WERI-Rb-1 (cell line): Measurements from ENCODE around the gene DNM1.

ENCODE experiments used
- DNase-seq: peaks from one replicate; pipeline ENCODE4 v3.0.0-alpha.2; 2020
- H3K27ac ChIP-seq: fragments of 250-450 bp; sonication (Bioruptor Pico); 2 replicates; pipeline ENCODE4 v1.5.1; 2020; ENCODE audit warnings: mild to moderate bottlenecking, moderate library complexity
- H3K27me3 ChIP-seq: fragments of 250-450 bp; sonication (Bioruptor Pico); 2 replicates; pipeline ENCODE4 v1.5.1; 2021; ENCODE audit warnings: mild to moderate bottlenecking, low read depth, moderate library complexity; ENCODE audit not compliant: insufficient read depth, severe bottlenecking
- H3K36me3 ChIP-seq: fragments of 250-450 bp; sonication (Bioruptor Pico); 2 replicates; pipeline ENCODE4 v1.5.1; 2020; ENCODE audit warnings: mild to moderate bottlenecking, moderate library complexity
- H3K4me3 ChIP-seq: 2 replicates; pipeline ENCODE4 v1.5.1; 2011; ENCODE audit warnings: low read depth, mild to moderate bottlenecking, control low read depth, low read length
- H3K9me3 ChIP-seq: fragments of 250-450 bp; sonication (Bioruptor Pico); 2 replicates; pipeline ENCODE4 v1.5.1; 2021; ENCODE audit warnings: mild to moderate bottlenecking, moderate library complexity; ENCODE audit not compliant: severe bottlenecking
- TF ChIP-seq, protein P1 (sequence below): IDR thresholded peaks from 2 replicates; pipeline ENCODE4 v1.5.1; 2011; ENCODE audit warnings: low read depth, mild to moderate bottlenecking, control low read depth, inconsistent platforms, low read length

Gene DNM1

DNA sequence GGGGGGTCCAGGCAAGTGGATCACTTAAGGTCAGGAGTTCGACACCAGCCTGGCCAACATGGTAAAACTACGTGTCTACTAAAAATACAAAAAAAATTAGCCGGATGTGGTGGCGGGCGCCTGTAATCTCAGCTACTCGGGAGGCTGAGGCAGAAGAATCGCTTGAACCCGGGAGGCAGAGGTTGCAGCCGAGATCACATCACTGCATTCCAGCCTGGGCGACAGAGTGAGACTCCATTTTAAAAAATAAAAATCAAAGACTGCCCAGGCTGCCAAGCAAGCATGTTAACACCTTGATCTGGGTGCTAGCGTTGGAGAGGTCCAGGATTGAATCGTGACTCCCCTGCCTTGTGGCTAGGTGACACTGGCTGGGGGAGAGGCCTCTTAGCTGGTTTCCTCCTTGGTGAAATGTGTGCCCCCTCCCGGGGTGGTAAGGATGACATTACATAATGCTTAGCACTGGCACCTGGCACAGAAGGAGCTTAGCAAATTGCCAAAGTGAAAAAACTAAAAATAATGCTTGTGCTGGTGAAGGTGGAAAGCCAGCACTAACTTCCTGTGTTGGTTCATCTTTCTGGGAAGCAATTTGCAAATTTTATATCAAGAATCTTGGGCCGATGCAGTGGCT lies 9.6 kb upstream of the DNM1 start:
- Histone ChIP-seq H3K27ac (no peak overlapping the region), H3K4me3 (no peak overlapping the region), H3K27me3 (no peaks in the 10 kb centered on the region), H3K9me3 (no peaks in the 10 kb centered on the region), H3K36me3 (peaks cover 23% of the 10 kb centered on the region)
- DNase-seq: no peak
- TF ChIP-seq, protein P1, sequence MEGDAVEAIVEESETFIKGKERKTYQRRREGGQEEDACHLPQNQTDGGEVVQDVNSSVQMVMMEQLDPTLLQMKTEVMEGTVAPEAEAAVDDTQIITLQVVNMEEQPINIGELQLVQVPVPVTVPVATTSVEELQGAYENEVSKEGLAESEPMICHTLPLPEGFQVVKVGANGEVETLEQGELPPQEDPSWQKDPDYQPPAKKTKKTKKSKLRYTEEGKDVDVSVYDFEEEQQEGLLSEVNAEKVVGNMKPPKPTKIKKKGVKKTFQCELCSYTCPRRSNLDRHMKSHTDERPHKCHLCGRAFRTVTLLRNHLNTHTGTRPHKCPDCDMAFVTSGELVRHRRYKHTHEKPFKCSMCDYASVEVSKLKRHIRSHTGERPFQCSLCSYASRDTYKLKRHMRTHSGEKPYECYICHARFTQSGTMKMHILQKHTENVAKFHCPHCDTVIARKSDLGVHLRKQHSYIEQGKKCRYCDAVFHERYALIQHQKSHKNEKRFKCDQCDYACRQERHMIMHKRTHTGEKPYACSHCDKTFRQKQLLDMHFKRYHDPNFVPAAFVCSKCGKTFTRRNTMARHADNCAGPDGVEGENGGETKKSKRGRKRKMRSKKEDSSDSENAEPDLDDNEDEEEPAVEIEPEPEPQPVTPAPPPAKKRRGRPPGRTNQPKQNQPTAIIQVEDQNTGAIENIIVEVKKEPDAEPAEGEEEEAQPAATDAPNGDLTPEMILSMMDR: no peak

DNA sequence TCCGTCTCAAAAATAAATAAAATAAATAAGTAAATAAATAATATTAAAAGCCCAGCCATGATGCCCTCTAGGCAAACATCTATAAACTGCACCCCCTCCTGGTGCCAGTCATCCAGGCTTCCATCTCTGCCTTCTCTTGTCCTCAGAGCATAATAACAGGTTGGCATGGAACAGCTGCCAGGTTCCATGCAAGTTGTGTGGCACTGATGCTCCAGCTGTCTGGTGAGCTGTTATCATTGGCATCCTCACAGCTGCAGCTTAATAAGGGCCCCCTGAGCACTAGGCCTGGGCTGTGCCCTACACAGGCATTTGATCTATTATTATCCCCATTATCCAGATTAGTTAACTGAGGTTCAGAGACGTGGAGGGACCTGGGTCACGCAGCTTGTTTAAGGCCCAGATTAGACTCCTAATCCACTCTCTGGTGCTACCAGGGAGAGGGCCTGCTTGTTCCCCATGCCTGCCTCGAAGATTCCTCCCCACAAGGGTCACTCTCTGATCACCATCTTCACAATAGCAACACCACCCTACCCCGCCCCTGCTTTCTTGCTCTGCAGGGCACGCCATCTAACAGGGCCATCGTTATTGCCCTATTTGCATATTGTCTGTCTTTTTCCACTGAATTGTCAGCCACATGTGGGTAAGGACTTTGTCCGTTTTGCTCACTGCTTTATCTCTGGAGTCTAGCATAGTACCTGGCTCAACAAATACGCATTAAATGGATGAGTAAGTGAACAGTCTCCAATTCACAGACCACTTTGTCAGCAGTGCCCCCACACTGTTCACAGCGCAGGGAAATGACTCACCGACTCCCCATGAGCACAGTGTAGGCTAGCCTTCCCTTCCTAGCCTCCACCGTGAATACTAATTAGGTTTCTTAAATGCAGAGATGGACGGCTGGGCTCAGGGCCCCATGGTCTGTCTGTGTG lies 1.5 kb upstream of the DNM1 start:
- Histone ChIP-seq H3K27me3 (no peaks in the 10 kb centered on the region), H3K36me3 (peaks cover 30% of the 10 kb centered on the region), H3K9me3 (no peaks in the 10 kb centered on the region), H3K4me3 (no peak overlapping the region), H3K27ac (no peak overlapping the region)
- TF ChIP-seq, protein P1: no peak
- DNase-seq: no peak

DNA sequence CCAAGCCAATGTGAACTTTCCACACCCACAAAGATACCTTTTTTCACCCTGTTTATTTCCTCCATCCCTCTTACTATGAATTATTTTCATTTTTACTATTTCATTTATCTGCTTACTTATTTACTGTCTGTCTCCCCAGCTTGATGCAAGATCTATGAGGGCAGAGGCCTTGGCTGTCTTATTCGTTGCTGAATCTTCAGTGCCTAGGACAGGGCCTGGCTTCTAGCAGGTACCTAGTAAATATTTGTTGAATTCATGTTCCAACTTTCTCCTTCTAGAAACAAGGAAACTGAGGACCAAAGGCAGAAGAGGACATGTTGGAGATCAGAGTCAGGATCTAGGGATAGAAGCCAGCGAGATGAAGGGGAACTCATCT lies 543 bp upstream of the DNM1 start:
- no peaks in the 10 kb centered on the region for H3K27me3 ChIP-seq
- no peak for DNase-seq
- no peak overlapping the region for H3K4me3 ChIP-seq
- peak overlapping the region; percentile 98; the same call in 1 of the 2 replicates for H3K27ac ChIP-seq
- TF ChIP-seq, protein P1: no peak
- H3K9me3 ChIP-seq: no peaks in the 10 kb centered on the region
- H3K36me3 ChIP-seq: peaks cover 32% of the 10 kb centered on the region

DNA sequence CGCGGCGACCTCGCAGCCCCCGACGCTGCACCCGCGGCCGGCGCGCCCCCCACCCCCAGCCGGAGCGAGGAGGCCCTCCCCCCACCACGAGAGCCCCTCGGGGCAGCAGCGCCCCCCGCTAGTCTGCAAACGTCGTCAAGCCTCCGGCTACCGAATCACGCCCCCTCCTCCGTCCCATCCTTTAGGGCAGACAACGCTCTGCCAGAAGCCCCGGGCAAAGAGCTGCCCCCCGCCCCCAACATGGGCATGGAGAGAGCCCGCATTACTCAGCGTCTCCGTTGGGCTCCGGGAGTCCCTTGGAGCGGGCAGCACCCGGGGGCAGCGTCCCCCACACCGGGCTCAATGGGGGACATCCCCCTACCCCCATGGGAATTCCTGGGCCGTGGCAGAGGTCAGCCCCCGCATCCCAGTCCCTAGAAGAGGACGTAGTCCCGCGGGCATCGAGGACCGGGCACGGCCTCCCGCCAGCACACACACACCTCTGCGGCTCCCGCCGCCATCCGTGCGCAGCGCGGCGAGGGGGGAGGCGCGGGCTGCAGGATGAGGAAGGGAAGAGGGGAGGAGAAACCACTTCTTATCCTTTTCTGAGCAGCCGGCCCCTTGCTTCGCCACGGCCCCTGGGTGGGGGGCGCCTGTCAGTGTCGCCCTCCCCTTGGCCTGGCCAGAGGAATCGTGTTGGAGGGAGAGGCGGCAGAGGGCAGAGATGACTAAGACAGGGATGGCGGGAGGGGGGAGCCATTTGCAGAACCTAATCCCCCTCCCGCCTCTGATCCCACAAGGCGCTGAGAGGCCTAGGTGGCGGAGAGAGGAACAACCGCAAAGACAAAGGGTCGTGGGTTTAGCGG lies 750 bp downstream of the DNM1 start:
- peak; percentile 97 for DNase-seq
- peaks cover 41% of the 10 kb centered on the region for H3K36me3 ChIP-seq
- H3K27me3 ChIP-seq: no peaks in the 10 kb centered on the region
- TF ChIP-seq, protein P1: 0 out of 2 replicates have a peak, but pooled peaks have one; percentile 14
- peak overlapping the region; percentile 98 for H3K27ac ChIP-seq
- peak overlapping the region; percentile 88 for H3K4me3 ChIP-seq
- no peaks in the 10 kb centered on the region for H3K9me3 ChIP-seq

DNA sequence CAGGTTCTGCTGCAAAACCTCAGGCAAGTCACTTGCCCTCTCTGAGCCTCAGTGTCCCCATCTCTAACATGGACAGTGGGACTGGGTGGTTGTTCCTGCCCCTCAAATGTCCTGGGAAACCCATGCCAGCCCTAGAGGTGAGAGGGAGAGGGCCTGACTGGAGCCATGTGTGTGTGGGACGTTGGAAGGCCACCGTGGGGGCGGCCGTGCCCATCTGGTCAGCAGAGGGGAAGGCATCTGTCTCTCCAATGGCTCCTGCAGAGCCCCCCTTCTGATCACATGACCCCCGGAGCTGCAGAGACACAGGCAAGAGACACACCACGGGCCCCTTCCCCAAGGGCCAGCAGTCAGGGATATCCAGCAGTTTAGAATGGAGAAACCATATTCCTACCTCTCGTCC lies 1.7 kb downstream of the DNM1 start:
- TF ChIP-seq, protein P1: no peak
- peak overlapping the region; percentile 88 for H3K4me3 ChIP-seq
- H3K36me3 ChIP-seq: peaks cover 49% of the 10 kb centered on the region
- no peaks in the 10 kb centered on the region for H3K27me3 ChIP-seq
- H3K9me3 ChIP-seq: no peaks in the 10 kb centered on the region
- DNase-seq: peak; percentile 50
- peak overlapping the region; percentile 98 for H3K27ac ChIP-seq
